Measurements from ENCODE around the gene ALDH5A1.

- TF ChIP-seq CTCF (IDR thresholded peaks at IDR 0.05) (no peak), EZH2 (IDR thresholded peaks at IDR 0.05; ENCODE audit: borderline replicate concordance, insufficient read depth, low read depth, low read length, poor library complexity, severe bottlenecking) (no peak)
Observed at GRCh38 chr6:24484657-24485323, 10.0 kb upstream of the ALDH5A1 start.

Data from B cell (primary cell).